HFFc6 (cell line): ENCODE data around the gene NXPE2. TPM values are rescaled to one million over a fixed set of nuclear protein-coding genes. Genes with fewer than 3 reads are reported as not detected.

Experiments used
- DNase-seq: peaks from one replicate; pipeline ENCODE4 v3.0.0-alpha.2; 2018
- H3K27ac Mint-ChIP-seq: 2 replicates; pipeline ENCODE4 v1.8.0; 2020; ENCODE audit warnings: mild to moderate bottlenecking, mixed read lengths
- H3K27me3 Mint-ChIP-seq: 2 replicates; pipeline ENCODE4 v1.8.0; 2021; ENCODE audit warnings: mild to moderate bottlenecking, moderate library complexity, mixed read lengths; ENCODE audit not compliant: insufficient read depth
- H3K36me3 Mint-ChIP-seq: 2 replicates; pipeline ENCODE4 v1.8.0; 2021; ENCODE audit warnings: low read depth, mixed read lengths
- H3K4me1 Mint-ChIP-seq: 2 replicates; pipeline ENCODE4 v1.8.0; 2020; ENCODE audit warnings: low read depth, mixed read lengths
- H3K4me3 Mint-ChIP-seq: 2 replicates; pipeline ENCODE4 v1.8.0; 2020; ENCODE audit warnings: mild to moderate bottlenecking, moderate library complexity, mixed read lengths
- H3K9me3 Mint-ChIP-seq: 2 replicates; pipeline ENCODE4 v1.8.0; 2020; ENCODE audit warnings: mild to moderate bottlenecking, mixed read lengths
- CTCF ChIP-seq: fragments of 200-600 bp; sonication (generic); IDR thresholded peaks from 2 replicates; pipeline ENCODE4 v1.5.0; 2021; ENCODE audit warnings: antibody characterized with exemption, mild to moderate bottlenecking
- total RNA-seq, 6 experiments: library from RNA; stranded (reverse); fragmentation: NEBNext Ultra II Directional; extraction: Animal tissue kit (Norgen Biotek cat#: 25700); gene quantifications; 2 replicates in 1 of 6; 3 replicates in 5 of 6; pipeline ENCODE4 v1.2.3, GENCODE V29; 2021

Gene NXPE2
- total RNA-seq, 6 experiments from 2014 or later, result not detected

- H3K27ac Mint-ChIP-seq, result no peak overlapping the region
- H3K9me3 Mint-ChIP-seq, result peaks cover 48% of the 10 kb centered on the region
Observed at GRCh38 chr11:114684636-114685035, 6.3 kb downstream of the NXPE2 start.

GRCh38 chr11:114685097-114685496 is 6.8 kb downstream of the NXPE2 start:
- Mint-ChIP-seq H3K27me3 (no peaks in the 10 kb centered on the region), H3K9me3 (peaks cover 49% of the 10 kb centered on the region), H3K36me3 (0 out of 2 replicates have a peak, but pooled peaks cover 4% of the 10 kb centered on the region), H3K27ac (no peak overlapping the region), H3K4me1 (no peaks in the 10 kb centered on the region), H3K4me3 (no peak overlapping the region)
- TF ChIP-seq CTCF, result no peak
- DNase-seq, result no peak

More at GRCh38 chr11:114684636-114685035, 6.3 kb downstream of the NXPE2 start:
- Mint-ChIP-seq H3K27me3 (no peaks in the 10 kb centered on the region), H3K4me1 (no peaks in the 10 kb centered on the region), H3K36me3 (0 out of 2 replicates have a peak, but pooled peaks cover 4% of the 10 kb centered on the region), H3K4me3 (no peak overlapping the region)
- no peak for TF ChIP-seq CTCF
- no peak for DNase-seq

- Mint-ChIP-seq H3K27ac (no peak overlapping the region), H3K36me3 (peaks cover 5% of the 10 kb centered on the region; the same call in 1 of the 2 replicates), H3K9me3 (peaks cover 37% of the 10 kb centered on the region), H3K27me3 (no peaks in the 10 kb centered on the region; the same call in 1 of the 2 replicates), H3K4me3 (no peak overlapping the region), H3K4me1 (no peaks in the 10 kb centered on the region)
- DNase-seq, result no peak
- TF ChIP-seq CTCF, result no peak
Observed at GRCh38 chr11:114705280-114706024, 27.1 kb downstream of the NXPE2 start.

GRCh38 chr11:114709960-114710359 is 31.6 kb downstream of the NXPE2 start:
- DNase-seq, result no peak
- peaks cover 28% of the 10 kb centered on the region for H3K9me3 Mint-ChIP-seq
- no peak for TF ChIP-seq CTCF
- H3K4me1 Mint-ChIP-seq, result no peaks in the 10 kb centered on the region
- H3K4me3 Mint-ChIP-seq, result no peak overlapping the region
- peaks cover 5% of the 10 kb centered on the region; the same call in 1 of the 2 replicates for H3K36me3 Mint-ChIP-seq
- no peak overlapping the region for H3K27ac Mint-ChIP-seq
- H3K27me3 Mint-ChIP-seq, result no peaks in the 10 kb centered on the region; the same call in 1 of the 2 replicates

- Mint-ChIP-seq H3K4me3 (no peak overlapping the region), H3K27ac (no peak overlapping the region), H3K27me3 (no peaks in the 10 kb centered on the region), H3K36me3 (no peaks in the 10 kb centered on the region), H3K4me1 (no peaks in the 10 kb centered on the region), H3K9me3 (peaks cover 5% of the 10 kb centered on the region; the same call in 1 of the 2 replicates)
- DNase-seq, result no peak
- no peak for TF ChIP-seq CTCF
Observed at GRCh38 chr11:114713756-114714155, 35.4 kb downstream of the NXPE2 start.
